HepG2 (cell line): Measurements from ENCODE around the gene CPAMD8. TPM values are rescaled to one million over a fixed set of nuclear protein-coding genes. Genes with fewer than 3 reads are reported as not detected.

Source experiments
- ATAC-seq: fragments of 200-7000 bp; cut with Tn5 transposase; 3 replicates; pipeline ENCODE4 v1.9.1; 2020; ENCODE audit warnings: mild to moderate bottlenecking, moderate library complexity
- BruUV-seq: library from RNA; stranded (reverse); fragments of 400-500 nt; replicated peaks from 2 replicates; lab custom pipeline; 2021; lab: Mats Ljungman, UMichigan
- CTCF ChIA-PET: fragments of 300-600 bp; formaldehyde crosslinking; extraction: SDS; loops from one replicate; lab custom pipeline; 2021; ENCODE audit warnings: low total read pairs, inconsistent platforms, low intra/inter-chr PET ratio; lab: Yijun Ruan, JAX
- POLR2A ChIA-PET: fragments of 350-600 bp; sonication (Branson Sonifier 250); formaldehyde crosslinking; loops from one replicate; lab custom pipeline; 2020; ENCODE audit warnings: antibody characterized with exemption, inconsistent platforms; lab: Yijun Ruan, JAX
- DNase-seq: peaks from one replicate; pipeline ENCODE4 v3.0.0-alpha.2; 2015; ENCODE audit warnings: low spot score
- FAIRE-seq: peaks from 3 replicates; lab custom pipeline; 2011; peaks lifted over from hg19 to GRCh38; lab: Jason Lieb, UNC
- H2AFZ ChIP-seq: one replicate; pipeline ENCODE4 v1.6.1; 2011; ENCODE audit warnings: low read length, inconsistent platforms
- H3K27ac ChIP-seq: fragments of 300-600 bp; 3 replicates; pipeline ENCODE4 v1.8.0; 2011; ENCODE audit warnings: mixed run types, mild to moderate bottlenecking, mixed read lengths, low read length, inconsistent platforms; ENCODE audit not compliant: insufficient read depth; ENCODE audit errors: extremely low read length
- H3K27me3 ChIP-seq, 2 experiments: fragments of 200-600 bp in 1 of 2; 2 replicates in 1 of 2; 3 replicates in 1 of 2; pipeline versions ENCODE4 v1.6.0 to v1.8.0; 2011; ENCODE audit warnings: low read length in 2 of 2, mild to moderate bottlenecking in 2 of 2, moderate library complexity in 2 of 2, inconsistent platforms in 1 of 2; ENCODE audit not compliant: insufficient read depth in 2 of 2, control insufficient read depth in 1 of 2
- H3K36me3 ChIP-seq, 2 experiments: fragments of 200-600 bp in 1 of 2; replicated peaks in 1 of 2; 2 replicates in 1 of 2; 3 replicates in 1 of 2; pipeline versions ENCODE4 v1.5.1 to v1.8.0; 2011; ENCODE audit warnings: low read length in 2 of 2, inconsistent platforms in 1 of 2; ENCODE audit not compliant: insufficient read depth in 2 of 2, control insufficient read depth in 1 of 2
- H3K4me1 ChIP-seq: 2 replicates; pipeline ENCODE4 v1.5.1; 2012; ENCODE audit warnings: low read length, inconsistent platforms; ENCODE audit not compliant: insufficient read depth
- H3K4me2 ChIP-seq: 2 replicates; pipeline ENCODE4 v1.6.0; 2011; ENCODE audit warnings: low read depth, low read length, inconsistent platforms
- H3K4me3 ChIP-seq, 3 experiments: fragments of 200-600 bp in 1 of 3; sonication (generic), shearing (Covaris generic) in 1 of 3; replicated peaks in 1 of 3; 2 replicates each; pipeline ENCODE4 v1.5.1; 2011 to 2016; ENCODE audit warnings: low read length in 3 of 3, inconsistent platforms in 2 of 3, low read depth in 2 of 3, mild to moderate bottlenecking in 2 of 3, control low read depth in 1 of 3, mixed read lengths in 1 of 3; ENCODE audit not compliant: insufficient read depth in 1 of 3
- H3K79me2 ChIP-seq: one replicate; pipeline ENCODE4 v1.6.1; 2011; ENCODE audit warnings: low read length, inconsistent platforms; ENCODE audit not compliant: insufficient read depth
- H3K9ac ChIP-seq: 2 replicates; pipeline ENCODE4 v1.6.0; 2011; ENCODE audit warnings: mild to moderate bottlenecking, low read depth, low read length, inconsistent platforms; ENCODE audit not compliant: insufficient read depth
- H3K9me3 ChIP-seq: 2 replicates; pipeline ENCODE4 v1.5.1; 2012; ENCODE audit warnings: mild to moderate bottlenecking, low read length
- H4K20me1 ChIP-seq: 2 replicates; pipeline ENCODE4 v1.6.0; 2011; ENCODE audit warnings: inconsistent platforms, mild to moderate bottlenecking, low read length, moderate library complexity; ENCODE audit not compliant: insufficient read depth
- ATF7 ChIP-seq, 2 experiments: fragments of 450-650 bp in 1 of 2; sonication (generic) in 1 of 2; formaldehyde crosslinking in 1 of 2; IDR thresholded peaks; 2 replicates each; pipeline versions ENCODE4 v1.4.0 to v1.6.1; 2016 to 2020; ENCODE audit warnings: antibody characterized with exemption in 1 of 2, mild to moderate bottlenecking in 1 of 2, missing genetic modification reagents in 1 of 2
- BRF2 ChIP-seq: sonication (generic); formaldehyde crosslinking; IDR thresholded peaks from 2 replicates; pipeline ENCODE4 v1.8.1; 2022; ENCODE audit warnings: mild to moderate bottlenecking, missing genetic modification reagents
- EEA1 ChIP-seq: sonication (generic); formaldehyde crosslinking; IDR thresholded peaks from 2 replicates; pipeline ENCODE4 v1.5.1; 2020; ENCODE audit warnings: mild to moderate bottlenecking, missing genetic modification reagents, borderline replicate concordance
- MIXL1 ChIP-seq: IDR thresholded peaks from 2 replicates; pipeline ENCODE4 v1.6.1; 2016
- RFXAP ChIP-seq: sonication (generic); formaldehyde crosslinking; IDR thresholded peaks from 2 replicates; pipeline ENCODE4 v1.4.0; 2020; ENCODE audit warnings: missing genetic modification reagents, borderline replicate concordance
- TCF7 ChIP-seq: sonication (generic); IDR thresholded peaks from 2 replicates; pipeline ENCODE4 v1.6.1; 2016; ENCODE audit warnings: antibody characterized with exemption, low read depth
- ZBTB8A ChIP-seq: sonication (generic); formaldehyde crosslinking; IDR thresholded peaks from 2 replicates; pipeline ENCODE4 v1.4.0; 2020; ENCODE audit warnings: mild to moderate bottlenecking, low read depth, missing genetic modification reagents, borderline replicate concordance
- ZFP36 ChIP-seq: fragments of 150-350 bp; IDR thresholded peaks from 2 replicates; pipeline ENCODE4 v1.6.1; 2018; ENCODE audit warnings: borderline replicate concordance, low read length, low read depth; ENCODE audit not compliant: partially characterized antibody
- ZFP91 ChIP-seq: sonication (generic); formaldehyde crosslinking; IDR thresholded peaks from 2 replicates; pipeline ENCODE4 v1.9.0; 2022; ENCODE audit warnings: missing genetic modification reagents, mild to moderate bottlenecking, borderline replicate concordance
- ZMYM3 ChIP-seq: sonication (generic); formaldehyde crosslinking; IDR thresholded peaks from 2 replicates; pipeline ENCODE4 v1.5.1; 2020; ENCODE audit warnings: mild to moderate bottlenecking, missing genetic modification reagents
- ZNF33A ChIP-seq: sonication (generic); formaldehyde crosslinking; IDR thresholded peaks from 2 replicates; pipeline ENCODE4 v1.5.1; 2020; ENCODE audit warnings: missing genetic modification reagents, mild to moderate bottlenecking, moderate library complexity, borderline replicate concordance
- ZNF530 ChIP-seq: sonication (generic); formaldehyde crosslinking; IDR thresholded peaks from 2 replicates; pipeline ENCODE4 v1.5.0; 2020; ENCODE audit warnings: low read depth, mild to moderate bottlenecking, missing genetic modification reagents
- ZNF616 ChIP-seq: sonication (generic); formaldehyde crosslinking; IDR thresholded peaks from 2 replicates; pipeline ENCODE4 v1.5.0; 2020; ENCODE audit warnings: low read depth, mild to moderate bottlenecking, missing genetic modification reagents
- ZNF746 ChIP-seq: sonication (generic); formaldehyde crosslinking; IDR thresholded peaks from 2 replicates; pipeline ENCODE4 v1.8.0; 2022; ENCODE audit warnings: mild to moderate bottlenecking, missing genetic modification reagents
- WGBS: methylation state at CpG from one replicate; pipeline ENCODE4 v1.1.6; 2017; ENCODE audit warnings: low lambda C conversion rate; 5-methylcytosine and 5-hydroxymethylcytosine counted together
- in situ Hi-C: cut with HindIII; loops from 2 replicates; pipeline ENCODE4 v1.10.0; 2017; ENCODE audit warnings: low pct_unique_long_range_greater_than_20kb; ENCODE audit not compliant: extremely low pct_ligation_motif_present
- intact Hi-C: fragments of 100-400 bp; cut with micrococcal nuclease; formaldehyde crosslinking; loops from one replicate; pipeline ENCODE4 v1.10.0; 2022; ENCODE audit not compliant: unreplicated experiment
- polyA plus RNA-seq, 8 experiments: library from polyadenylated mRNA; depleted of rRNA in 3 of 8; stranded (reverse) in 7 of 8; unstranded in 1 of 8; fragments of >200 nt; fragmentation: Illumina TruSeq in 4 of 8; extraction: Trizol in 4 of 8; gene quantifications; 2 replicates each; pipeline versions ENCODE4 v1.2.1 to v1.2.3, GENCODE V29; 2011 to 2016; ENCODE audit warnings: low read depth in 4 of 8, missing spikeins in 1 of 8, mixed read lengths in 1 of 8; ENCODE audit not compliant: insufficient read depth in 1 of 8
- total RNA-seq, 5 experiments: library from RNA; depleted of rRNA; stranded (reverse); fragments of >200 nt; fragmentation: Illumina TruSeq; extraction: Trizol; gene quantifications; 2 replicates each; pipeline ENCODE4 v1.2.3, GENCODE V29; 2016; ENCODE audit warnings: low read depth in 1 of 5
- TF ChIP-seq, protein P1 (sequence below): sonication (generic); formaldehyde crosslinking; IDR thresholded peaks from 2 replicates; pipeline ENCODE4 v1.4.0; 2020; ENCODE audit warnings: missing genetic modification reagents
- TF ChIP-seq, protein P2 (sequence below): IDR thresholded peaks from 2 replicates; pipeline ENCODE4 v1.6.1; 2016

Gene CPAMD8
- total and polyA plus RNA-seq, 2 of the 13 experiments (the other 11 are each of a cell fraction or from before 2014, with no cell fraction given), result 0.29 to 0.34 TPM

DNA sequence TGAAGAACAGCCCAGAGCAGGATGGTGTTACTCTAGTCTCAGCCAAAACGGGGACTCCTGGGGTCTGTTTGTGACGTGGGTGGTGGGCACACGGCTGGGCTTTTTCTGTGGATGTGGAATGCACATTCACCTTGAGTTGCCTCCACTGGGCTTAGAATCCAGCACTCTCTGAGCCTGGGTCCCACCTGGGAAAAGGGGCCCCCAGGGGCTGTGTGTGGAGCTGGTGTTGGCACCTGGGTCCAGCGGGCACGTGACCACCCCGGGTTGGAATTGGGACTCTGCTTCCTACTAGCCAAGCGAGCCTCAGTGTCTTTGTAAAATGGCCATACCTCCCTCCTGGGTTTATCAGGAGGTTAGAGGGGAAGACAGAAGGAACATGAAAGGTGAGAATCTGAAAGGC lies 167.0 kb downstream of the CPAMD8 start:
- intact Hi-C loops, result no loop called here
- H3K27ac ChIP-seq, result no peak overlapping the region
- POLR2A ChIA-PET, result no interaction called here
- BruUV-seq, result no TSS peak
- ATAC-seq, result no peak
- no peak overlapping the region for H2AFZ ChIP-seq
- no peaks in the 10 kb centered on the region for H3K4me1 ChIP-seq
- no peak for FAIRE-seq
- no peak overlapping the region for H3K4me3 ChIP-seq
- H3K4me2 ChIP-seq, result no peak overlapping the region
- CTCF ChIA-PET, result no interaction called here
- DNase-seq, result no peak
- H3K36me3 ChIP-seq, result peaks cover 11 to 29% of the 10 kb centered on the region in 2 experiments; a peak in 4 of 5 replicates
- no peak overlapping the region for H3K9ac ChIP-seq
- H3K27me3 ChIP-seq, result no peaks in the 10 kb centered on the region
- H3K79me2 ChIP-seq, result no peaks in the 10 kb centered on the region
- H4K20me1 ChIP-seq, result no peaks in the 10 kb centered on the region
- H3K9me3 ChIP-seq, result no peaks in the 10 kb centered on the region
- WGBS, result 92% methylated on average over 4 of the region's 7 CpGs
- in situ Hi-C loops, result no loop called here
- TF ChIP-seq, protein P1, sequence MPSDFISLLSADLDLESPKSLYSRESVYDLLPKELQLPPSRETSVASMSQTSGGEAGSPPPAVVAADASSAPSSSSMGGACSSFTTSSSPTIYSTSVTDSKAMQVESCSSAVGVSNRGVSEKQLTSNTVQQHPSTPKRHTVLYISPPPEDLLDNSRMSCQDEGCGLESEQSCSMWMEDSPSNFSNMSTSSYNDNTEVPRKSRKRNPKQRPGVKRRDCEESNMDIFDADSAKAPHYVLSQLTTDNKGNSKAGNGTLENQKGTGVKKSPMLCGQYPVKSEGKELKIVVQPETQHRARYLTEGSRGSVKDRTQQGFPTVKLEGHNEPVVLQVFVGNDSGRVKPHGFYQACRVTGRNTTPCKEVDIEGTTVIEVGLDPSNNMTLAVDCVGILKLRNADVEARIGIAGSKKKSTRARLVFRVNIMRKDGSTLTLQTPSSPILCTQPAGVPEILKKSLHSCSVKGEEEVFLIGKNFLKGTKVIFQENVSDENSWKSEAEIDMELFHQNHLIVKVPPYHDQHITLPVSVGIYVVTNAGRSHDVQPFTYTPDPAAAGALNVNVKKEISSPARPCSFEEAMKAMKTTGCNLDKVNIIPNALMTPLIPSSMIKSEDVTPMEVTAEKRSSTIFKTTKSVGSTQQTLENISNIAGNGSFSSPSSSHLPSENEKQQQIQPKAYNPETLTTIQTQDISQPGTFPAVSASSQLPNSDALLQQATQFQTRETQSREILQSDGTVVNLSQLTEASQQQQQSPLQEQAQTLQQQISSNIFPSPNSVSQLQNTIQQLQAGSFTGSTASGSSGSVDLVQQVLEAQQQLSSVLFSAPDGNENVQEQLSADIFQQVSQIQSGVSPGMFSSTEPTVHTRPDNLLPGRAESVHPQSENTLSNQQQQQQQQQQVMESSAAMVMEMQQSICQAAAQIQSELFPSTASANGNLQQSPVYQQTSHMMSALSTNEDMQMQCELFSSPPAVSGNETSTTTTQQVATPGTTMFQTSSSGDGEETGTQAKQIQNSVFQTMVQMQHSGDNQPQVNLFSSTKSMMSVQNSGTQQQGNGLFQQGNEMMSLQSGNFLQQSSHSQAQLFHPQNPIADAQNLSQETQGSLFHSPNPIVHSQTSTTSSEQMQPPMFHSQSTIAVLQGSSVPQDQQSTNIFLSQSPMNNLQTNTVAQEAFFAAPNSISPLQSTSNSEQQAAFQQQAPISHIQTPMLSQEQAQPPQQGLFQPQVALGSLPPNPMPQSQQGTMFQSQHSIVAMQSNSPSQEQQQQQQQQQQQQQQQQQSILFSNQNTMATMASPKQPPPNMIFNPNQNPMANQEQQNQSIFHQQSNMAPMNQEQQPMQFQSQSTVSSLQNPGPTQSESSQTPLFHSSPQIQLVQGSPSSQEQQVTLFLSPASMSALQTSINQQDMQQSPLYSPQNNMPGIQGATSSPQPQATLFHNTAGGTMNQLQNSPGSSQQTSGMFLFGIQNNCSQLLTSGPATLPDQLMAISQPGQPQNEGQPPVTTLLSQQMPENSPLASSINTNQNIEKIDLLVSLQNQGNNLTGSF (CRISPR knock-in tag), result no peak
- TF ChIP-seq EEA1, result no peak
- no peak for TF ChIP-seq ZNF746 (CRISPR knock-in tag)
- no peak for TF ChIP-seq ZFP91 (CRISPR knock-in tag)
- TF ChIP-seq ATF7 (IDR thresholded peaks at IDR 0.05), result no peak
- TF ChIP-seq ATF7 (CRISPR knock-in tag; IDR thresholded peaks at IDR 0.05), result no peak
- no peak for TF ChIP-seq ZMYM3 (CRISPR knock-in tag)
- no peak for TF ChIP-seq ZBTB8A (CRISPR knock-in tag)
- TF ChIP-seq TCF7, result no peak
- no peak for TF ChIP-seq ZNF33A
- no peak for TF ChIP-seq MIXL1 (CRISPR knock-in tag)
- TF ChIP-seq ZNF616, result no peak
- no peak for TF ChIP-seq RFXAP (CRISPR knock-in tag)
- TF ChIP-seq, protein P2, sequence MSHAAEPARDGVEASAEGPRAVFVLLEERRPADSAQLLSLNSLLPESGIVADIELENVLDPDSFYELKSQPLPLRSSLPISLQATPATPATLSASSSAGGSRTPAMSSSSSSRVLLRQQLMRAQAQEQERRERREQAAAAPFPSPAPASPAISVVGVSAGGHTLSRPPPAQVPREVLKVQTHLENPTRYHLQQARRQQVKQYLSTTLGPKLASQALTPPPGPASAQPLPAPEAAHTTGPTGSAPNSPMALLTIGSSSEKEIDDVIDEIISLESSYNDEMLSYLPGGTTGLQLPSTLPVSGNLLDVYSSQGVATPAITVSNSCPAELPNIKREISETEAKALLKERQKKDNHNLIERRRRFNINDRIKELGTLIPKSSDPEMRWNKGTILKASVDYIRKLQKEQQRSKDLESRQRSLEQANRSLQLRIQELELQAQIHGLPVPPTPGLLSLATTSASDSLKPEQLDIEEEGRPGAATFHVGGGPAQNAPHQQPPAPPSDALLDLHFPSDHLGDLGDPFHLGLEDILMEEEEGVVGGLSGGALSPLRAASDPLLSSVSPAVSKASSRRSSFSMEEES, result no peak
- TF ChIP-seq BRF2 (CRISPR knock-in tag), result no peak
- TF ChIP-seq ZNF530, result no peak
- TF ChIP-seq ZFP36, result no peak
